OCI-LY3 (cell line): ENCODE results near the gene SENP3.

Experiments used
- EZH2phosphoT487 ChIP-seq: fragments of 200-600 bp; shearing (Covaris generic); IDR thresholded peaks from 2 replicates; pipeline ENCODE4 v1.6.1; 2018; ENCODE audit warnings: antibody characterized with exemption, mixed run types, low read depth
- TF ChIP-seq, protein P1 (sequence below): fragments of 200-600, 300-600 bp; sonication (generic); IDR thresholded peaks from 2 replicates; pipeline ENCODE4 v1.5.1; 2014; ENCODE audit warnings: antibody characterized with exemption, low read length, low read depth

DNA sequence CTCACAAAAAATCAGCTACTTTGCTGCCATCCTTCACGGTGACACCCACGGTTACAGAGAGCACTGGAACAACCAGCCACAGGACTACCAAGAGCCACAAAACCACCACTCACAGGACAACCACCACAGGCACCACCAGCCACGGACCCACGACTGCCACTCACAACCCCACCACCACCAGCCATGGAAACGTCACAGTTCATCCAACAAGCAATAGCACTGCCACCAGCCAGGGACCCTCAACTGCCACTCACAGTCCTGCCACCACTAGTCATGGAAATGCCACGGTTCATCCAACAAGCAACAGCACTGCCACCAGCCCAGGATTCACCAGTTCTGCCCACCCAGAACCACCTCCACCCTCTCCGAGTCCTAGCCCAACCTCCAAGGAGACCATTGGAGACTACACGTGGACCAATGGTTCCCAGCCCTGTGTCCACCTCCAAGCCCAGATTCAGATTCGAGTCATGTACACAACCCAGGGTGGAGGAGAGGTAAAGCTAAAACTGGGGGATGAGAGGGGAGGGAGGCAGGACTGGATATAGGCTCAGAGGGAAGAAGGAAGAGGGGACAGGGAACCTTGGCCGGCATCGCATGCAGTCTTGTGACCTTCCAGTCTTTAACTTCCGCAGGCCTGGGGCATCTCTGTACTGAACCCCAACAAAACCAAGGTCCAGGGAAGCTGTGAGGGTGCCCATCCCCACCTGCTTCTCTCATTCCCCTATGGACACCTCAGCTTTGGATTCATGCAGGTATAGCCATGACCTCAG lies 18.3 kb downstream of the SENP3 start:
- TF ChIP-seq, protein P1, sequence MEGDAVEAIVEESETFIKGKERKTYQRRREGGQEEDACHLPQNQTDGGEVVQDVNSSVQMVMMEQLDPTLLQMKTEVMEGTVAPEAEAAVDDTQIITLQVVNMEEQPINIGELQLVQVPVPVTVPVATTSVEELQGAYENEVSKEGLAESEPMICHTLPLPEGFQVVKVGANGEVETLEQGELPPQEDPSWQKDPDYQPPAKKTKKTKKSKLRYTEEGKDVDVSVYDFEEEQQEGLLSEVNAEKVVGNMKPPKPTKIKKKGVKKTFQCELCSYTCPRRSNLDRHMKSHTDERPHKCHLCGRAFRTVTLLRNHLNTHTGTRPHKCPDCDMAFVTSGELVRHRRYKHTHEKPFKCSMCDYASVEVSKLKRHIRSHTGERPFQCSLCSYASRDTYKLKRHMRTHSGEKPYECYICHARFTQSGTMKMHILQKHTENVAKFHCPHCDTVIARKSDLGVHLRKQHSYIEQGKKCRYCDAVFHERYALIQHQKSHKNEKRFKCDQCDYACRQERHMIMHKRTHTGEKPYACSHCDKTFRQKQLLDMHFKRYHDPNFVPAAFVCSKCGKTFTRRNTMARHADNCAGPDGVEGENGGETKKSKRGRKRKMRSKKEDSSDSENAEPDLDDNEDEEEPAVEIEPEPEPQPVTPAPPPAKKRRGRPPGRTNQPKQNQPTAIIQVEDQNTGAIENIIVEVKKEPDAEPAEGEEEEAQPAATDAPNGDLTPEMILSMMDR, result no peak
- no peak for TF ChIP-seq EZH2phosphoT487
